Measurements from ENCODE around the gene KCNT1. TPM values are rescaled to one million over a fixed set of nuclear protein-coding genes. Genes with fewer than 3 reads are reported as not detected.

KCNT1 gene
- total RNA-seq, 1 donor from 2014 or later = not detected

GRCh38 chr9:135823036-135823435 lies 121.1 kb downstream of the KCNT1 start:
- Histone ChIP-seq H3K27me3 (ENCODE audit: control insufficient read depth, insufficient read depth, low read length) (no peaks in the 10 kb centered on the region), H3K4me3 (ENCODE audit: low read depth, low read length) (no peak overlapping the region), H3K36me3 (ENCODE audit: control insufficient read depth, insufficient read depth, low read length) (peaks cover 4% of the 10 kb centered on the region)
- TF ChIP-seq CTCF (IDR thresholded peaks at IDR 0.05; ENCODE audit: insufficient read depth, low read length, poor library complexity, severe bottlenecking) = no peak
- no peak for DNase-seq (ENCODE audit: low read depth)

GRCh38 chr9:135825435-135826187 lies 123.6 kb downstream of the KCNT1 start:
- no peaks in the 10 kb centered on the region for H3K27me3 ChIP-seq (ENCODE audit: control insufficient read depth, insufficient read depth, low read length)
- no peak overlapping the region for H3K4me3 ChIP-seq (ENCODE audit: low read depth, low read length)
- no peak for TF ChIP-seq CTCF (IDR thresholded peaks at IDR 0.05; ENCODE audit: insufficient read depth, low read length, poor library complexity, severe bottlenecking)
- DNase-seq (ENCODE audit: low read depth) = no peak
- peaks cover 1% of the 10 kb centered on the region for H3K36me3 ChIP-seq (ENCODE audit: control insufficient read depth, insufficient read depth, low read length)

- no peak overlapping the region for H3K4me3 ChIP-seq (ENCODE audit: low read depth, low read length)
- H3K36me3 ChIP-seq (ENCODE audit: control insufficient read depth, insufficient read depth, low read length) = peaks cover 1% of the 10 kb centered on the region
- H3K27me3 ChIP-seq (ENCODE audit: control insufficient read depth, insufficient read depth, low read length) = no peaks in the 10 kb centered on the region
- DNase-seq (ENCODE audit: low read depth) = no peak
- TF ChIP-seq CTCF (IDR thresholded peaks at IDR 0.05; ENCODE audit: insufficient read depth, low read length, poor library complexity, severe bottlenecking) = no peak
Observed at GRCh38 chr9:135826188-135826545, 124.2 kb downstream of the KCNT1 start.

- Histone ChIP-seq H3K27me3 (ENCODE audit: control insufficient read depth, insufficient read depth, low read length) (no peaks in the 10 kb centered on the region), H3K36me3 (ENCODE audit: control insufficient read depth, insufficient read depth, low read length) (peaks cover 1% of the 10 kb centered on the region), H3K4me3 (ENCODE audit: low read depth, low read length) (no peak overlapping the region)
- TF ChIP-seq CTCF (IDR thresholded peaks at IDR 0.05; ENCODE audit: insufficient read depth, low read length, poor library complexity, severe bottlenecking) = no peak
- no peak for DNase-seq (ENCODE audit: low read depth)
Observed at GRCh38 chr9:135827301-135827700, 125.3 kb downstream of the KCNT1 start.

GRCh38 chr9:135827866-135828580 lies 126.0 kb downstream of the KCNT1 start:
- Histone ChIP-seq H3K36me3 (ENCODE audit: control insufficient read depth, insufficient read depth, low read length) (peaks cover 1% of the 10 kb centered on the region), H3K4me3 (ENCODE audit: low read depth, low read length) (no peak overlapping the region), H3K27me3 (ENCODE audit: control insufficient read depth, insufficient read depth, low read length) (no peaks in the 10 kb centered on the region)
- no peak for TF ChIP-seq CTCF (IDR thresholded peaks at IDR 0.05; ENCODE audit: insufficient read depth, low read length, poor library complexity, severe bottlenecking)
- no peak for DNase-seq (ENCODE audit: low read depth)
